ENCODE measurements around the gene LGALSL. TPM values are rescaled to one million over a fixed set of nuclear protein-coding genes. Genes with fewer than 3 reads are reported as not detected.
"Not testable (repeated sequence)": the region's sequence is repeated elsewhere in the genome, so short reads cannot be mapped to it uniquely, and the experiment has no call there.

LGALSL gene
- total RNA-seq, 4 donors from 2014 or later = 3.8 to 19.6 (median 6.5) TPM

GRCh38 chr2:64437883-64438282, 16.1 kb upstream of the LGALSL start:
- Histone ChIP-seq H3K4me3 (no peak overlapping the region), H3K36me3 (no peaks in the 10 kb centered on the region), H3K27me3 (no peaks in the 10 kb centered on the region), H3K9me3 (no peaks in the 10 kb centered on the region), H3K4me1 (peaks cover 9 to 14% of the 10 kb centered on the region in 2 donors), H3K27ac (no peak overlapping the region)
- TF ChIP-seq POLR2A (IDR thresholded peaks at IDR 0.05) (no peak), CTCF (IDR thresholded peaks at IDR 0.05 in 4 of 5, conservative IDR thresholded peaks at IDR 0.05 in 1 of 5) (no peak)
- in situ Hi-C loops (cut with MboI; ENCODE audit: low sequenced_read_pairs in 4 of 4) = no loop called here
- DNase-seq (no peak), ATAC-seq (no peak)
- intact Hi-C loops (cut with DNase I; ENCODE audit: low total_unique reads) = no loop called here

- intact Hi-C loops (cut with DNase I; ENCODE audit: low total_unique reads) = no loop called here
- DNase-seq = no peak
- no peak for TF ChIP-seq POLR2A (IDR thresholded peaks at IDR 0.05)
- no peak for TF ChIP-seq CTCF (IDR thresholded peaks at IDR 0.05 in 4 of 5, conservative IDR thresholded peaks at IDR 0.05 in 1 of 5)
These were observed 14.8 kb upstream of the LGALSL start for GRCh38 chr2:64439194-64439593.

GRCh38 chr2:64440843-64441242, 13.1 kb upstream of the LGALSL start:
- intact Hi-C loops (cut with DNase I; ENCODE audit: low total_unique reads) (no loop called here), in situ Hi-C loops (cut with MboI; ENCODE audit: low sequenced_read_pairs in 4 of 4) (no loop called here)
- peak overlapping the region in 1 of 4 donors; percentile 9 for H3K27ac ChIP-seq
- ATAC-seq (no peak), DNase-seq (no peak)
- H3K36me3 ChIP-seq = no peaks in the 10 kb centered on the region
- TF ChIP-seq POLR2A (IDR thresholded peaks at IDR 0.05) = no peak
- no peak for TF ChIP-seq CTCF (IDR thresholded peaks at IDR 0.05 in 4 of 5, conservative IDR thresholded peaks at IDR 0.05 in 1 of 5)
- peaks cover 9 to 14% of the 10 kb centered on the region in 2 donors for H3K4me1 ChIP-seq
- no peak overlapping the region for H3K4me3 ChIP-seq
- H3K9me3 ChIP-seq = no peaks in the 10 kb centered on the region
- no peaks in the 10 kb centered on the region for H3K27me3 ChIP-seq

More at GRCh38 chr2:64439194-64439593, 14.8 kb upstream of the LGALSL start:
- no peak for ATAC-seq
- Histone ChIP-seq H3K9me3 (no peaks in the 10 kb centered on the region), H3K4me1 (peaks cover 9 to 14% of the 10 kb centered on the region in 2 donors), H3K27me3 (no peaks in the 10 kb centered on the region), H3K27ac (no peak overlapping the region), H3K4me3 (no peak overlapping the region), H3K36me3 (no peaks in the 10 kb centered on the region)
- in situ Hi-C loops (cut with MboI; ENCODE audit: low sequenced_read_pairs in 4 of 4) = no loop called here

GRCh38 chr2:64442277-64442676, 11.7 kb upstream of the LGALSL start:
- intact Hi-C loops (cut with DNase I; ENCODE audit: low total_unique reads) (no loop called here), in situ Hi-C loops (cut with MboI; ENCODE audit: low sequenced_read_pairs in 4 of 4) (no loop called here)
- Histone ChIP-seq H3K4me3 (no peak overlapping the region), H3K4me1 (peaks cover 9 to 14% of the 10 kb centered on the region in 2 donors), H3K27ac (no peak overlapping the region), H3K36me3 (no peaks in the 10 kb centered on the region), H3K27me3 (no peaks in the 10 kb centered on the region), H3K9me3 (no peaks in the 10 kb centered on the region)
- TF ChIP-seq CTCF (IDR thresholded peaks at IDR 0.05 in 4 of 5, conservative IDR thresholded peaks at IDR 0.05 in 1 of 5) (no peak), POLR2A (IDR thresholded peaks at IDR 0.05) (no peak)
- DNase-seq = no peak
- ATAC-seq = no peak

- intact Hi-C loops (cut with DNase I; ENCODE audit: low total_unique reads) (no loop called here), in situ Hi-C loops (cut with MboI; ENCODE audit: low sequenced_read_pairs in 4 of 4) (no loop called here)
- H3K27me3 ChIP-seq = no peaks in the 10 kb centered on the region
- H3K9me3 ChIP-seq = no peaks in the 10 kb centered on the region
- H3K27ac ChIP-seq = no peak overlapping the region
- H3K4me1 ChIP-seq = peaks cover 15 to 18% of the 10 kb centered on the region in 2 donors
- TF ChIP-seq CTCF (IDR thresholded peaks at IDR 0.05 in 4 of 5, conservative IDR thresholded peaks at IDR 0.05 in 1 of 5) = no peak
- no peak for TF ChIP-seq POLR2A (IDR thresholded peaks at IDR 0.05)
- no peaks in the 10 kb centered on the region for H3K36me3 ChIP-seq
- DNase-seq (no peak), ATAC-seq (no peak)
- H3K4me3 ChIP-seq = no peak overlapping the region
These were observed 11.0 kb upstream of the LGALSL start for GRCh38 chr2:64442801-64443429.

- ATAC-seq; intact Hi-C loops (cut with DNase I; ENCODE audit: low total_unique reads); in situ Hi-C loops (cut with MboI; ENCODE audit: low sequenced_read_pairs in 4 of 4); H3K36me3 ChIP-seq; H3K27me3 ChIP-seq; H3K9me3 ChIP-seq; H3K27ac ChIP-seq; DNase-seq; H3K4me3 ChIP-seq: not testable (repeated sequence)
- peaks cover 15 to 16% of the 10 kb centered on the region in 2 donors for H3K4me1 ChIP-seq
These were observed 8.0 kb upstream of the LGALSL start for GRCh38 chr2:64445970-64446369.
